Measurements from ENCODE around the gene WAC.

The WAC gene

DNA sequence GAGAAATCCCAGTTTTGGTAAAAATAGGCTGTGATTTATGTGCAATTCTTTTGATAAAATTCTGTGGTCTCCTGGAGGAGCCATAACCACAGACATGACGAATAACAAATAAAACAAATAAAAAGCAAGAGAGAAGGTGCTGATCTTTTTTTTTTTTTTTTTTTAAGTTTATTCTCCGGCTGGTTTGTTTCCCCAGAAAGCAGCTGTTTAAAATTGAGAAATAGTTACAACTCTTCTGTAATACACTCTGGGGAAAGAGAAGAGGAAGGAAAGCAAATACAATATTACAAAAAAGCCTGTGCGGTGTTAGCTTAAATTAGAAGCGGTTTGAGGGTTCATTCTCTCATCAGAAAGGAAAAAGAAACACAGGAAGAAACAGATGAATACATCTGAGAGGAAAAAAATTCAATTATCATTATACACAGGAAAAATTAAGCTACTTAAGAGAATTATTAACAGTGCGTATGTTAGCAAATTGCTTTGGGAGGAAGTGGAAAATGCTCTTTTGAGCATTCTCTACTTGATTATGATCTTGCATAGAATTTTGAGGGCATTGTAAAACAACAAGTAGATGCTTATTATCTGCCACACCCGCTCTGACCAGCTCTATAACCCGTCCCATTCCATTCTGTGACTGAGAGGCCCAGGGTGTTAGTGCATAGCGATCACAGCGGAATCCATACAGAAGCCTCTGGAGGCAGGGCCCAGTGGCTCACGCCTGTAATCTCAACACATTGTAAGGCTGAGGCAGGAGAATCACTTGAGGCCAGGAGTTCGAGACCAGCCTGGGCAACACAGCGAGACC, 40.6 kb upstream of the WAC start:
- no peaks in the 10 kb centered on the region; the same call in 1 of the 2 replicates for H3K27me3 ChIP-seq (ENCODE audit: insufficient read depth, low read length)
- H3K4me2 ChIP-seq (ENCODE audit: low read length), result no peak overlapping the region
- no peak overlapping the region for H3K9ac ChIP-seq (ENCODE audit: low read length)
- no peaks in the 10 kb centered on the region for H3F3A ChIP-seq (ENCODE audit: insufficient read depth, low read length)
- no peaks in the 10 kb centered on the region for H4K20me1 ChIP-seq (ENCODE audit: insufficient read depth, low read length)
- no peak overlapping the region for H3K4me3 ChIP-seq (ENCODE audit: low read depth, low read length, poor library complexity, severe bottlenecking)
- no peak for TF ChIP-seq EZH2 (IDR thresholded peaks at IDR 0.05; ENCODE audit: borderline replicate concordance, low read length)
- TF ChIP-seq, protein P1, sequence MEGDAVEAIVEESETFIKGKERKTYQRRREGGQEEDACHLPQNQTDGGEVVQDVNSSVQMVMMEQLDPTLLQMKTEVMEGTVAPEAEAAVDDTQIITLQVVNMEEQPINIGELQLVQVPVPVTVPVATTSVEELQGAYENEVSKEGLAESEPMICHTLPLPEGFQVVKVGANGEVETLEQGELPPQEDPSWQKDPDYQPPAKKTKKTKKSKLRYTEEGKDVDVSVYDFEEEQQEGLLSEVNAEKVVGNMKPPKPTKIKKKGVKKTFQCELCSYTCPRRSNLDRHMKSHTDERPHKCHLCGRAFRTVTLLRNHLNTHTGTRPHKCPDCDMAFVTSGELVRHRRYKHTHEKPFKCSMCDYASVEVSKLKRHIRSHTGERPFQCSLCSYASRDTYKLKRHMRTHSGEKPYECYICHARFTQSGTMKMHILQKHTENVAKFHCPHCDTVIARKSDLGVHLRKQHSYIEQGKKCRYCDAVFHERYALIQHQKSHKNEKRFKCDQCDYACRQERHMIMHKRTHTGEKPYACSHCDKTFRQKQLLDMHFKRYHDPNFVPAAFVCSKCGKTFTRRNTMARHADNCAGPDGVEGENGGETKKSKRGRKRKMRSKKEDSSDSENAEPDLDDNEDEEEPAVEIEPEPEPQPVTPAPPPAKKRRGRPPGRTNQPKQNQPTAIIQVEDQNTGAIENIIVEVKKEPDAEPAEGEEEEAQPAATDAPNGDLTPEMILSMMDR (IDR thresholded peaks at IDR 0.05; ENCODE audit: low read length), result no peak
- H3K4me1 ChIP-seq (ENCODE audit: insufficient read depth, low read length, severe bottlenecking), result no peaks in the 10 kb centered on the region
- H3K9me3 ChIP-seq (ENCODE audit: low read length), result no peaks in the 10 kb centered on the region
- no peaks in the 10 kb centered on the region for H3K36me3 ChIP-seq (ENCODE audit: insufficient read depth, low read length)
- no peaks in the 10 kb centered on the region for H3K9me2 ChIP-seq (ENCODE audit: low read depth, low read length)
- no peak overlapping the region for H3K27ac ChIP-seq (ENCODE audit: low read depth, low read length, poor library complexity, severe bottlenecking)
- no peak overlapping the region for H2AFZ ChIP-seq (ENCODE audit: low read length)
- H3K79me2 ChIP-seq (ENCODE audit: insufficient read depth, low read length), result no peaks in the 10 kb centered on the region

DNA sequence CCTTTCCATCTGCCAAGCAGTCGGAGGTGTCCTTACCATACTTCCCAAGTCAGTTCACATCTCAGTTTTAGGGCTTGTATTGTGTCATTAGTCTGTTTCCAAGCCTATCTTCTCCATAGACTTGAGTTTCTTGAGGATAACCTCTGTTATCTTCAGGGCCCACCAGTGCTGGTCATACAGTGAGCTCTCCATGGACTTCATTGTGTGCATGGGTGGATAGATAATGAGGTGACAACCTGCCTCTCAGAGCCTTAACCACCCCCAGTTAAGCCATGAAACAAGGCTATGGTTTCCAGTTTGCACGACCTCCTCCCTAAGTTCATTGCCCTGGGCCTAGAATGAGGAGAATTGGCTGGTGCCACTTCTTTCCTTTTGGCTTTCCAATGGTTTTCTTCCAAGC, 38.5 kb upstream of the WAC start:
- H3K9ac ChIP-seq (ENCODE audit: low read length), result no peak overlapping the region
- H3K9me2 ChIP-seq (ENCODE audit: low read depth, low read length), result no peaks in the 10 kb centered on the region
- H3F3A ChIP-seq (ENCODE audit: insufficient read depth, low read length), result no peaks in the 10 kb centered on the region
- no peaks in the 10 kb centered on the region for H4K20me1 ChIP-seq (ENCODE audit: insufficient read depth, low read length)
- no peak overlapping the region for H2AFZ ChIP-seq (ENCODE audit: low read length)
- no peak overlapping the region for H3K4me2 ChIP-seq (ENCODE audit: low read length)
- no peak overlapping the region for H3K4me3 ChIP-seq (ENCODE audit: low read depth, low read length, poor library complexity, severe bottlenecking)
- no peaks in the 10 kb centered on the region for H3K4me1 ChIP-seq (ENCODE audit: insufficient read depth, low read length, severe bottlenecking)
- no peaks in the 10 kb centered on the region for H3K27me3 ChIP-seq (ENCODE audit: insufficient read depth, low read length)
- H3K27ac ChIP-seq (ENCODE audit: low read depth, low read length, poor library complexity, severe bottlenecking), result no peak overlapping the region
- TF ChIP-seq, protein P1 (IDR thresholded peaks at IDR 0.05; ENCODE audit: low read length), result no peak
- TF ChIP-seq EZH2 (IDR thresholded peaks at IDR 0.05; ENCODE audit: borderline replicate concordance, low read length), result no peak
- H3K36me3 ChIP-seq (ENCODE audit: insufficient read depth, low read length), result no peaks in the 10 kb centered on the region
- no peaks in the 10 kb centered on the region for H3K9me3 ChIP-seq (ENCODE audit: low read length)
- no peaks in the 10 kb centered on the region for H3K79me2 ChIP-seq (ENCODE audit: insufficient read depth, low read length)

DNA sequence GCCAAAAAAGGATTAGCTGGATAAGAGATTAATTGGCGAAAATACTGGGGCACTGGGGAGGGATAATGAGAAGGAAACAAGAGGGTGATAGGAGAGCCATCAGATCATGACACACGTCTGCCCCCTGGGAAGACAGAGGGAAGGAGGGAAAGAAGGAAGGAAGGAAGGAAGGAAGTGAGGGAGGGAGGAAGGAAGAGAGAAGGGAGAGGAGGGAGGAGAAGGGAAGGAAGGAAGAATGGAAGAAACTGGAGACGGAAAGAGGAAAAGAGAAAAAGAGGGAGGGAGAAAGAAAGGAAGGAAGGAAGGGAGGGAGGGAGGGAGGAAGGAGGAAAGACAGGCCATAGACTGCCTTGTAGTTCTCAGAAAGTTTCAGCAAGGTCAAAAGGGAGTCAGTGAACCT, 37.8 kb upstream of the WAC start:
- Histone ChIP-seq H4K20me1 (ENCODE audit: insufficient read depth, low read length) (no peaks in the 10 kb centered on the region), H3K4me1 (ENCODE audit: insufficient read depth, low read length, severe bottlenecking) (no peaks in the 10 kb centered on the region), H3K36me3 (ENCODE audit: insufficient read depth, low read length) (no peaks in the 10 kb centered on the region), H3K27ac (ENCODE audit: low read depth, low read length, poor library complexity, severe bottlenecking) (no peak overlapping the region), H3K79me2 (ENCODE audit: insufficient read depth, low read length) (no peaks in the 10 kb centered on the region), H3K4me2 (ENCODE audit: low read length) (no peak overlapping the region), H3K9ac (ENCODE audit: low read length) (no peak overlapping the region), H3F3A (ENCODE audit: insufficient read depth, low read length) (no peaks in the 10 kb centered on the region), H3K27me3 (ENCODE audit: insufficient read depth, low read length) (no peaks in the 10 kb centered on the region), H3K4me3 (ENCODE audit: low read depth, low read length, poor library complexity, severe bottlenecking) (no peak overlapping the region), H3K9me3 (ENCODE audit: low read length) (no peaks in the 10 kb centered on the region), H3K9me2 (ENCODE audit: low read depth, low read length) (no peaks in the 10 kb centered on the region), H2AFZ (ENCODE audit: low read length) (no peak overlapping the region)
- TF ChIP-seq, protein P1 (IDR thresholded peaks at IDR 0.05; ENCODE audit: low read length), result no peak
- no peak for TF ChIP-seq EZH2 (IDR thresholded peaks at IDR 0.05; ENCODE audit: borderline replicate concordance, low read length)
